Hepatocyte (in vitro differentiated cells): ENCODE measurements around the gene PRDM11. TPM values are rescaled to one million over a fixed set of nuclear protein-coding genes. Genes with fewer than 3 reads are reported as not detected.

Source experiments
- DNase-seq: peaks from one replicate; pipeline ENCODE4 v3.0.0-alpha.2; 2016; ENCODE audit warnings: low spot score
- H2AFZ ChIP-seq: fragments of 200-600 bp; sonication (generic); 2 replicates; pipeline ENCODE4 v1.6.0; 2016; ENCODE audit warnings: antibody characterized with exemption, mild to moderate bottlenecking
- H3K27ac ChIP-seq: fragments of 200-600 bp; sonication (generic); 2 replicates; pipeline ENCODE4 v1.5.1; 2016; ENCODE audit warnings: mild to moderate bottlenecking
- H3K27me3 ChIP-seq: fragments of 200-600 bp; sonication (generic); 2 replicates; pipeline ENCODE4 v1.6.1; 2016
- H3K36me3 ChIP-seq: fragments of 200-600 bp; sonication (generic); replicated peaks from 2 replicates; pipeline ENCODE4 v1.5.1; 2016; ENCODE audit warnings: low read depth; ENCODE audit not compliant: insufficient read depth
- H3K4me1 ChIP-seq: fragments of 200-600 bp; sonication (generic); 2 replicates; pipeline ENCODE4 v1.5.1; 2016; ENCODE audit warnings: mild to moderate bottlenecking, moderate library complexity; ENCODE audit not compliant: insufficient read depth
- H3K4me2 ChIP-seq: fragments of 200-600 bp; sonication (generic); 2 replicates; pipeline ENCODE4 v1.6.0; 2016
- H3K4me3 ChIP-seq: fragments of 200-600 bp; sonication (generic); 2 replicates; pipeline ENCODE4 v1.5.1; 2016; ENCODE audit warnings: mild to moderate bottlenecking
- H3K79me2 ChIP-seq: fragments of 200-600 bp; sonication (generic); 2 replicates; pipeline ENCODE4 v1.6.0; 2017; ENCODE audit warnings: mild to moderate bottlenecking
- H3K9me2 ChIP-seq: fragments of 200-600 bp; sonication (generic); replicated peaks from 2 replicates; pipeline ENCODE4 v1.6.0; 2017; ENCODE audit warnings: mild to moderate bottlenecking; ENCODE audit not compliant: insufficient read depth
- H3K9me3 ChIP-seq: fragments of 200-600 bp; sonication (generic); 2 replicates; pipeline ENCODE4 v1.5.1; 2016; ENCODE audit warnings: low read depth, mild to moderate bottlenecking
- H4K20me1 ChIP-seq: fragments of 200-600 bp; sonication (generic); 2 replicates; pipeline ENCODE4 v1.6.0; 2016; ENCODE audit warnings: mild to moderate bottlenecking; ENCODE audit not compliant: insufficient read depth, poor library complexity, severe bottlenecking
- EZH2 ChIP-seq: fragments of 200-600 bp; sonication (generic); IDR thresholded peaks from 2 replicates; pipeline ENCODE4 v1.6.1; 2016; ENCODE audit warnings: antibody characterized with exemption, mild to moderate bottlenecking, borderline replicate concordance
- EZH2phosphoT487 ChIP-seq: fragments of 200-600 bp; sonication (generic); IDR thresholded peaks from one replicate; pipeline ENCODE4 v1.6.1; 2018; ENCODE audit warnings: antibody characterized with exemption, mild to moderate bottlenecking, low read depth, moderate library complexity; ENCODE audit not compliant: unreplicated experiment, severe bottlenecking
- WGBS: methylation state at CpG from one replicate; pipeline ENCODE4 v1.1.6; 2016; ENCODE audit warnings: low lambda C conversion rate; ENCODE audit errors: missing lambda C conversion rate; 5-methylcytosine and 5-hydroxymethylcytosine counted together
- polyA plus RNA-seq: library from polyadenylated mRNA; unstranded; fragments of >200 nt; fragmentation: Nextera tagmentation; extraction: Ambion mirVana; gene quantifications from 2 replicates; pipeline ENCODE4 v1.2.1, GENCODE V29; 2016
- total RNA-seq: library from RNA; depleted of rRNA; stranded (reverse); fragments of >200 nt; gene quantifications from 2 replicates; pipeline ENCODE4 v1.2.3, GENCODE V29; 2014
- TF ChIP-seq, protein P1 (sequence below): fragments of 200-600 bp; sonication (generic); IDR thresholded peaks from 2 replicates; pipeline ENCODE4 v1.5.1; 2016; ENCODE audit warnings: antibody characterized with exemption, mild to moderate bottlenecking; ENCODE audit not compliant: poor library complexity

Gene PRDM11
- 15.0 and 25.0 TPM in 2 replicates for total RNA-seq
- 8.8 and 11.2 TPM in 2 replicates for polyA plus RNA-seq

DNA sequence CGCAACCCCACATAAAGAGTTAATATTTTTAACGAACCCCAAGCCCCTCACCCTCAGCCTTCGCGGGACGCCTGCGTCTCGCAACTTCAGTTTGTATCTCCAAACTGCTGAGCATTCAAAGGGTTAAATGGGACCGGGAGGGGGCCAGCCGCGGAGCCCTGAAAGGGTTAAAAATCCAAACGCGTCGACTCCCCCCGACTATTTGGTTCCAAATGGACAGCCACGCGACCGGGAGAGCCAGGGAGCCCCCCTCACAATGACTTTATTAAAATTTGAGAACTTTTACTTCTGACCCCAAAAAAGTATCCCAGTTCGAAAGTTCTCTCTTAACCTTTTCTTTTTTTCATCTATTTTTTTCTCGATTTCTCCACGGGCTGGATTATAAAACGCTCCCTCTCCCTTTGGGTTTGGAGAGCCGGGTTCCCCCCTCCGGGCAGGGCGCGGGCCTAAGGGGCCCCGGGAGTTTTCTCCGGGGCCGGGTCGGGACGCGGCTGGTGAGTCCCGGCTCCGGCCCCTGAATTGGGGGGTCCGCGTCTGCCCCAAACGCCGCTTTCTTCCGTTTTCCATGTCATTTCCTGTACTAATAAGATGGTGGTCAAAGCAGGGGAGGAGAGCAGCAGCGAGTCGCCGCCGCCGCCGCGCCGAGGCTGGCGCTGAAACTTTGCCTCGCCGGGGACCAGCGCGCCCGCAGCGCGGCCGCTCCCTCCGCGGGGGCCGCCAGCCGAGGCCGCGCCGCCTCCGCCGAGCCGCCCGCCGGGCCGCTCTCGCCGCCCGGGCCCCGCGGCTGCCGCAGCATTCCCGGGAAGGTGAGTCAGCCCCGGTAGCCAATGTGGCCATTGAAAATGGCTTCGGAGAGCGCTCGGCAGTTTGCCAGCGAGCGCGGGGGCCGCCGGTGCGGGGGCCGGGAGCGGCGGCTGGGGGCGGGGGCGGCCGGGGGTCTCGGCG, at the start of gene PRDM11:
TSS of gene PRDM11 (plus strand) at position 568 of the 945 bp plus-strand sequence. CDS start 35,128 bp downstream, outside the sequence.
- H3K27ac ChIP-seq, result peak within 1 kb of the TSS; percentile 99
- H3K36me3 ChIP-seq, result no peaks in the 10 kb centered on the region
- no peaks in the 10 kb centered on the region for H3K9me3 ChIP-seq
- H3K4me1 ChIP-seq, result peaks cover 21% of the 10 kb centered on the region
- TF ChIP-seq EZH2phosphoT487, result no peak
- TF ChIP-seq, protein P1, sequence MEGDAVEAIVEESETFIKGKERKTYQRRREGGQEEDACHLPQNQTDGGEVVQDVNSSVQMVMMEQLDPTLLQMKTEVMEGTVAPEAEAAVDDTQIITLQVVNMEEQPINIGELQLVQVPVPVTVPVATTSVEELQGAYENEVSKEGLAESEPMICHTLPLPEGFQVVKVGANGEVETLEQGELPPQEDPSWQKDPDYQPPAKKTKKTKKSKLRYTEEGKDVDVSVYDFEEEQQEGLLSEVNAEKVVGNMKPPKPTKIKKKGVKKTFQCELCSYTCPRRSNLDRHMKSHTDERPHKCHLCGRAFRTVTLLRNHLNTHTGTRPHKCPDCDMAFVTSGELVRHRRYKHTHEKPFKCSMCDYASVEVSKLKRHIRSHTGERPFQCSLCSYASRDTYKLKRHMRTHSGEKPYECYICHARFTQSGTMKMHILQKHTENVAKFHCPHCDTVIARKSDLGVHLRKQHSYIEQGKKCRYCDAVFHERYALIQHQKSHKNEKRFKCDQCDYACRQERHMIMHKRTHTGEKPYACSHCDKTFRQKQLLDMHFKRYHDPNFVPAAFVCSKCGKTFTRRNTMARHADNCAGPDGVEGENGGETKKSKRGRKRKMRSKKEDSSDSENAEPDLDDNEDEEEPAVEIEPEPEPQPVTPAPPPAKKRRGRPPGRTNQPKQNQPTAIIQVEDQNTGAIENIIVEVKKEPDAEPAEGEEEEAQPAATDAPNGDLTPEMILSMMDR, result no peak
- TF ChIP-seq EZH2, result no peak
- peak within 1 kb of the TSS; percentile 83 for H2AFZ ChIP-seq
- H4K20me1 ChIP-seq, result peaks cover 7% of the 10 kb centered on the region
- H3K4me3 ChIP-seq, result peak within 1 kb of the TSS; percentile 98
- no peaks in the 10 kb centered on the region for H3K27me3 ChIP-seq
- H3K9me2 ChIP-seq, result no peaks in the 10 kb centered on the region
- peak; percentile 87 for DNase-seq
- peaks cover 42% of the 10 kb centered on the region for H3K79me2 ChIP-seq
- under 1% methylated on average over 83 of the region's 93 CpGs for WGBS
- H3K4me2 ChIP-seq, result peak within 1 kb of the TSS; percentile 95

DNA sequence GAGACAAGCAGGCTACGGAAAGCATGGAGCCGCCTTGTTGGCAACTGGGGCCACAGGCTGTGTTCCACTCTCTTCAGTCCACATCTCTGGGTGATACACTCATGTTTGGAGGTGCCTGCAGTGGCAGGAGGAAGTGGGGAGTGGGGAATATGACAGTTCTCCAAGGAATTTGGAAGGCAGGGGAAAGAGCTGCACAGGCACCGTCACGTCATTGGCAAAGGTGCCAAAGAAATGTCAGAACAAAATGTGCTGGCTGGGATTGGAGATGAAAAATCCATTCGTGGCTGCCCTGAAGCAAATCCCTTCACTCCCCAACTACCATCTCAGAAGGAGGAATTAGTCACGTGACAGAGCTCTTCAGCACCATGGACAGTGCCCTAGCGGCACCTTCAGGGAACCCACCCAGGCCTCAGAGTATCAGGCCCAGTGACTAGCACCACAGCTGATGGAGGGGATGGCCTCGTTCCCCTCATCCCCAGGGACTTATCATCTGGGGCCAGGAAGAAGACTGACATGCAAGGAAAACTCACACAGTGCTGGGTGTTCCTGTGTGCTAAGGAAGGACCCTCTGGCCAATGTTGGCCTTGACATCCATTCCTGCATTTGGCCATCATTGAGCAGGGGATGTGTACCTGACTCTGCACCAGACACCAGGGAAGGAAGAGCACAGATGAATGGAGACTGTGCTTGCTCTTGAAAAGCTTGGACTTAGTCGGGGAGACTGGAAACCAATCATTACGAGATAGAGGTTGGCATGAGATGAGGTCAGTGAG, 48.5 kb upstream of the PRDM11 start:
- Histone ChIP-seq H3K36me3 (no peaks in the 10 kb centered on the region), H2AFZ (no peak overlapping the region), H3K79me2 (no peaks in the 10 kb centered on the region), H3K27ac (no peak overlapping the region), H3K4me2 (no peak overlapping the region), H3K9me3 (no peaks in the 10 kb centered on the region), H3K27me3 (peaks cover 17% of the 10 kb centered on the region), H4K20me1 (no peaks in the 10 kb centered on the region), H3K4me3 (no peak overlapping the region), H3K4me1 (peaks cover 5% of the 10 kb centered on the region), H3K9me2 (no peaks in the 10 kb centered on the region)
- WGBS, result 35% methylated on average over 10 of the region's 10 CpGs
- DNase-seq, result peak; percentile 84
- no peak for TF ChIP-seq EZH2
- TF ChIP-seq, protein P1, result no peak
- no peak for TF ChIP-seq EZH2phosphoT487

DNA sequence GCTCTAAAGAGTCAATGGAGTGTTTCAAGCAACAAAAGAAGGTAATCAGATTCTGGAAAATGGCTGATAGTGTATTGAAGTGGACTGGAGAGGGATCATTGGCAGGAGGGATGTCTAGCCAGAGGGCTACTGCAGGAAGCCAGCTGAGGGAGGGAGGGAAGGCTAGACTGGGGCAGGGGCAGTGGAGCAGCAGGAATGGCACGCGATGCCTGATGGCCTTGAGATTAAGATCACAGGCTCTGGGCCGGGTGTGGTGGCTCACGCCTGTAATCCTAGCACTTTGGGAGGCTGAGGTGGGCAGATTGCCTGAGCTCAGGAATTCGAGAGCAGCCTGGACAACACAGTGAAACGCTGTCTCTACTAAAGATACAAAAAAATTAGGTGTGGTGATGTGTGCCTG, 47.5 kb upstream of the PRDM11 start:
- Histone ChIP-seq H3K4me2 (no peak overlapping the region), H3K36me3 (no peaks in the 10 kb centered on the region), H3K4me1 (peaks cover 7% of the 10 kb centered on the region), H2AFZ (no peak overlapping the region), H3K27ac (no peak overlapping the region), H3K9me3 (no peaks in the 10 kb centered on the region), H3K9me2 (no peaks in the 10 kb centered on the region), H3K4me3 (no peak overlapping the region), H3K79me2 (no peaks in the 10 kb centered on the region), H4K20me1 (no peaks in the 10 kb centered on the region), H3K27me3 (peaks cover 17% of the 10 kb centered on the region)
- TF ChIP-seq EZH2phosphoT487 (no peak), EZH2 (no peak)
- TF ChIP-seq, protein P1, result no peak
- peak; percentile 4 for DNase-seq
- WGBS, result 95% methylated on average over 6 of the region's 6 CpGs
